CD4-positive, alpha-beta T cell treated with Interleukin-17A for 4 hours (primary cell): ENCODE results near the gene KRT8.
"Not testable (repeated sequence)": the region's sequence is repeated elsewhere in the genome, so short reads cannot be mapped to it uniquely, and the experiment has no call there.

Experiments used
- DNase-seq: peaks from one replicate; pipeline ENCODE4 v3.0.0-alpha.2; 2020; ENCODE audit warnings: mixed read lengths

The KRT8 gene

GRCh38 chr12:52873832-52874572 is 30.9 kb downstream of the KRT8 start:
- peak; percentile 75 for DNase-seq

- no peak for DNase-seq
These were observed 31.4 kb downstream of the KRT8 start for GRCh38 chr12:52873513-52873831.

GRCh38 chr12:52872644-52873389 is 32.1 kb downstream of the KRT8 start:
- DNase-seq: no peak

GRCh38 chr12:52871291-52872039 is 33.4 kb downstream of the KRT8 start:
- no peak for DNase-seq

GRCh38 chr12:52870361-52871290 is 34.2 kb downstream of the KRT8 start:
- DNase-seq: peak; percentile 85

GRCh38 chr12:52867642-52868041 is 37.2 kb downstream of the KRT8 start:
- peak; percentile 78 for DNase-seq

GRCh38 chr12:52867152-52867551 is 37.7 kb downstream of the KRT8 start:
- no peak for DNase-seq

GRCh38 chr12:52865090-52865944 is 39.6 kb downstream of the KRT8 start:
- DNase-seq: peak; percentile 26

- DNase-seq: no peak
These were observed 42.9 kb downstream of the KRT8 start for GRCh38 chr12:52862023-52862422.

- no peak for DNase-seq
These were observed 43.4 kb downstream of the KRT8 start for GRCh38 chr12:52861511-52861910.

GRCh38 chr12:52860102-52860823 is 44.6 kb downstream of the KRT8 start:
- DNase-seq: no peak

- no peak for DNase-seq
These were observed 47.4 kb downstream of the KRT8 start for GRCh38 chr12:52857500-52857899.

GRCh38 chr12:52856787-52857186 is 48.1 kb downstream of the KRT8 start:
- DNase-seq: no peak

GRCh38 chr12:52856077-52856476 is 48.8 kb downstream of the KRT8 start:
- DNase-seq: not testable (repeated sequence)

GRCh38 chr12:52851787-52852186 is 53.1 kb downstream of the KRT8 start:
- DNase-seq: no peak

- DNase-seq: no peak
These were observed 54.2 kb downstream of the KRT8 start for GRCh38 chr12:52850681-52851080.

GRCh38 chr12:52849511-52849910 is 55.4 kb downstream of the KRT8 start:
- no peak for DNase-seq

- DNase-seq: no peak
These were observed 56.1 kb downstream of the KRT8 start, which contains the start of gene KRT78 for GRCh38 chr12:52848661-52849255. TSS of gene KRT78 (minus strand) at chr12:52848994. CDS start at chr12:52848930, 64 bp downstream.

- DNase-seq: no peak
These were observed 57.4 kb downstream of the KRT8 start for GRCh38 chr12:52847335-52848102.
